ENCODE data around the gene POU4F3. TPM values are rescaled to one million over a fixed set of nuclear protein-coding genes. Genes with fewer than 3 reads are reported as not detected.

Gene POU4F3
- total and polyA plus RNA-seq, 7 donors, result under 0.01 to 0.83 (median 0.06) TPM; not detected in 4

- DNase-seq, result no peak
- H3K27ac ChIP-seq, result no peak overlapping the region
- intact Hi-C loops (cut with DNase I), result no loop called here
- TF ChIP-seq POLR2A (IDR thresholded peaks at IDR 0.05), result no peak
- no peak for TF ChIP-seq CTCF (IDR thresholded peaks at IDR 0.05)
- no peak for TF ChIP-seq POLR2AphosphoS5 (IDR thresholded peaks at IDR 0.05)
- TF ChIP-seq EP300 (IDR thresholded peaks at IDR 0.05), result no peak
- H3K27me3 ChIP-seq, result peaks cover 44 to 98% (median 94%) of the 10 kb centered on the region in 3 donors
- H3K4me1 ChIP-seq, result peaks cover 0 to 16% (median 14%) of the 10 kb centered on the region in 4 donors
- peak overlapping the region in 1 of 4 donors; percentile 16 for H3K4me3 ChIP-seq
- 12 to 37% methylated on average over 44 of the region's 44 CpGs for WGBS, 2 donors
- no peaks in the 10 kb centered on the region for H3K9me3 ChIP-seq
- no peaks in the 10 kb centered on the region for H3K36me3 ChIP-seq
Measured at GRCh38 chr5:146339715-146340259, 1.1 kb downstream of the POU4F3 start.

- Histone ChIP-seq H3K4me1 (peaks cover 0 to 22% (median 17%) of the 10 kb centered on the region in 4 donors), H3K9me3 (no peaks in the 10 kb centered on the region), H3K27me3 (peaks cover 49 to 100% (median 94%) of the 10 kb centered on the region in 3 donors), H3K36me3 (no peaks in the 10 kb centered on the region), H3K4me3 (peak overlapping the region in 1 of 4 donors; percentile 16), H3K27ac (no peak overlapping the region)
- 6 to 22% methylated on average over 40 of the region's 40 CpGs for WGBS, 2 donors
- intact Hi-C loops (cut with DNase I), result no loop called here
- TF ChIP-seq POLR2A (IDR thresholded peaks at IDR 0.05) (no peak), CTCF (IDR thresholded peaks at IDR 0.05) (no peak), EP300 (IDR thresholded peaks at IDR 0.05) (no peak), POLR2AphosphoS5 (IDR thresholded peaks at IDR 0.05) (no peak)
- DNase-seq, result no peak
Measured at GRCh38 chr5:146340260-146341081, 1.8 kb downstream of the POU4F3 start.

- WGBS, 2 donors, result 10 to 13% methylated on average over 6 of the region's 6 CpGs
- Histone ChIP-seq H3K36me3 (no peaks in the 10 kb centered on the region), H3K4me3 (no peak overlapping the region), H3K9me3 (no peaks in the 10 kb centered on the region), H3K27ac (no peak overlapping the region), H3K27me3 (peaks cover 56 to 100% (median 92%) of the 10 kb centered on the region in 3 donors), H3K4me1 (peaks cover 0 to 29% (median 20%) of the 10 kb centered on the region in 4 donors)
- intact Hi-C loops (cut with DNase I), result no loop called here
- no peak for TF ChIP-seq CTCF (IDR thresholded peaks at IDR 0.05)
- no peak for TF ChIP-seq POLR2A (IDR thresholded peaks at IDR 0.05)
- TF ChIP-seq POLR2AphosphoS5 (IDR thresholded peaks at IDR 0.05), result no peak
- TF ChIP-seq EP300 (IDR thresholded peaks at IDR 0.05), result no peak
- DNase-seq, result no peak
Measured at GRCh38 chr5:146341854-146342253, 3.2 kb downstream of the POU4F3 start.

GRCh38 chr5:146342519-146342881, 3.9 kb downstream of the POU4F3 start:
- no peak for DNase-seq
- Histone ChIP-seq H3K4me3 (no peak overlapping the region), H3K4me1 (peaks cover 0 to 29% (median 20%) of the 10 kb centered on the region in 4 donors), H3K9me3 (no peaks in the 10 kb centered on the region), H3K27ac (no peak overlapping the region), H3K36me3 (no peaks in the 10 kb centered on the region), H3K27me3 (peaks cover 56 to 98% (median 87%) of the 10 kb centered on the region in 3 donors)
- TF ChIP-seq POLR2AphosphoS5 (IDR thresholded peaks at IDR 0.05) (no peak), POLR2A (IDR thresholded peaks at IDR 0.05) (no peak), EP300 (IDR thresholded peaks at IDR 0.05) (no peak)
- intact Hi-C loops (cut with DNase I), result no loop called here
- 7 to 17% methylated on average over 14 of the region's 14 CpGs for WGBS, 2 donors
